ENCODE results near the gene CCDC34. TPM values are rescaled to one million over a fixed set of nuclear protein-coding genes. Genes with fewer than 3 reads are reported as not detected.

Gene CCDC34
- total RNA-seq (2014; rRNA removed; shearing (Covaris generic)): 15.3 and 23.5 TPM in 2 replicates

- DNase-seq (ENCODE audit: low read depth): peak; percentile 95
Observed at GRCh38 chr11:27362749-27363575, at the start of gene CCDC34. CCDC34 (minus strand) TSS chr11:27363215; CDS start chr11:27363194, 21 bp downstream.

- no peak for DNase-seq (ENCODE audit: low read depth)
Observed at GRCh38 chr11:27412192-27412691, 49.2 kb upstream of the CCDC34 start.

GRCh38 chr11:27411328-27411727 lies 48.3 kb upstream of the CCDC34 start:
- no peak for DNase-seq (ENCODE audit: low read depth)

GRCh38 chr11:27410272-27410671 lies 47.3 kb upstream of the CCDC34 start:
- no peak for DNase-seq (ENCODE audit: low read depth)

GRCh38 chr11:27409742-27410141 lies 46.7 kb upstream of the CCDC34 start:
- DNase-seq (ENCODE audit: low read depth): no peak

- no peak for DNase-seq (ENCODE audit: low read depth)
Observed at GRCh38 chr11:27409049-27409448, 46.0 kb upstream of the CCDC34 start.

- no peak for DNase-seq (ENCODE audit: low read depth)
Observed at GRCh38 chr11:27408246-27408800, 45.3 kb upstream of the CCDC34 start.

GRCh38 chr11:27406498-27407354 lies 43.7 kb upstream of the CCDC34 start:
- DNase-seq (ENCODE audit: low read depth): no peak

- DNase-seq (ENCODE audit: low read depth): no peak
Observed at GRCh38 chr11:27405134-27405533, 42.1 kb upstream of the CCDC34 start.

- no peak for DNase-seq (ENCODE audit: low read depth)
Observed at GRCh38 chr11:27404427-27404826, 41.4 kb upstream of the CCDC34 start.

- no peak for DNase-seq (ENCODE audit: low read depth)
Observed at GRCh38 chr11:27403195-27403594, 40.2 kb upstream of the CCDC34 start.

- no peak for DNase-seq (ENCODE audit: low read depth)
Observed at GRCh38 chr11:27402450-27402849, 39.4 kb upstream of the CCDC34 start.

- DNase-seq (ENCODE audit: low read depth): no peak
Observed at GRCh38 chr11:27401833-27402316, 38.9 kb upstream of the CCDC34 start.

GRCh38 chr11:27401280-27401832 lies 38.3 kb upstream of the CCDC34 start:
- DNase-seq (ENCODE audit: low read depth): no peak

- DNase-seq (ENCODE audit: low read depth): no peak
Observed at GRCh38 chr11:27398400-27398770, 35.4 kb upstream of the CCDC34 start.

GRCh38 chr11:27397624-27398399 lies 34.8 kb upstream of the CCDC34 start:
- DNase-seq (ENCODE audit: low read depth): no peak

GRCh38 chr11:27396259-27396839 lies 33.3 kb upstream of the CCDC34 start:
- no peak for DNase-seq (ENCODE audit: low read depth)

- DNase-seq (ENCODE audit: low read depth): peak; percentile 71
Observed at GRCh38 chr11:27395556-27396258, 32.7 kb upstream of the CCDC34 start.

- DNase-seq (ENCODE audit: low read depth): peak; percentile 55
Observed at GRCh38 chr11:27394781-27395228, 31.8 kb upstream of the CCDC34 start.

All from M059J (cell line).